Testis (tissue), 3 donors: Measurements from ENCODE around the gene GRIN3B. TPM values are rescaled to one million over a fixed set of nuclear protein-coding genes. Genes with fewer than 3 reads are reported as not detected.
"Not testable (repeated sequence)": the region's sequence is repeated elsewhere in the genome, so short reads cannot be mapped to it uniquely, and the experiment has no call there.

Source experiments
- DNase-seq: peaks from one replicate; pipeline ENCODE4 v3.0.0-alpha.2; 2019
- H3K27ac ChIP-seq, 2 donors: fragments of 200-600 bp; sonication (generic); one replicate each; pipeline ENCODE4 v1.5.1; 2019
- H3K27me3 ChIP-seq: fragments of 200-600 bp; sonication (generic); one replicate; pipeline ENCODE4 v1.5.1; 2019
- H3K36me3 ChIP-seq: fragments of 200-600 bp; sonication (generic); one replicate; pipeline ENCODE4 v1.5.1; 2017; ENCODE audit warnings: low read depth; ENCODE audit errors: missing control alignments
- H3K4me1 ChIP-seq: fragments of 200-600 bp; sonication (generic); one replicate; pipeline ENCODE4 v1.5.1; 2019
- H3K4me3 ChIP-seq, 2 donors: fragments of 200-600 bp; sonication (generic); one replicate each; pipeline ENCODE4 v1.5.1; 2017 to 2019
- H3K9me3 ChIP-seq: fragments of 200-600 bp; sonication (generic); one replicate; pipeline ENCODE4 v1.5.1; 2017
- POLR2A ChIP-seq: fragments of 450-650 bp; IDR thresholded peaks from one replicate; pipeline ENCODE4 v1.6.1; 2017; ENCODE audit warnings: antibody characterized with exemption, mild to moderate bottlenecking, moderate library complexity
- WGBS, 2 donors: methylation state at CpG; one replicate each; pipeline ENCODE4 v1.1.5; 2018; 5-methylcytosine and 5-hydroxymethylcytosine counted together
- intact Hi-C: fragments of 100-400 bp; cut with DNase I; formaldehyde crosslinking; loops from one replicate; pipeline ENCODE4 v1.15.1; 2023; ENCODE audit warnings: low total_unique reads
- polyA plus RNA-seq: library from polyadenylated mRNA; stranded (reverse); fragments of 350-450 nt; fragmentation: Illumina TruSeq; extraction: RNeasy Lipid Tissue Mini Kit (QIAGEN cat#74804); gene quantifications from one replicate; pipeline ENCODE4 v1.2.3, GENCODE V29; 2014; ENCODE audit warnings: low read depth, low replicate concordance; ENCODE audit not compliant: insufficient read depth
- total RNA-seq, 2 donors: library from RNA; depleted of rRNA; stranded (reverse); fragments of >200 nt; gene quantifications; one replicate each; pipeline ENCODE4 v1.2.3, GENCODE V29; 2016
- TF ChIP-seq, protein P1 (sequence below), 3 experiments: fragments of 450-650 bp in 2 of 3; fragments of 200-600 bp in 1 of 3; sonication (generic) in 1 of 3; IDR thresholded peaks; one replicate each; pipeline ENCODE4 v1.5.1; 2016 to 2019; ENCODE audit warnings: antibody characterized with exemption in 3 of 3, mild to moderate bottlenecking in 2 of 3, moderate library complexity in 1 of 3

Gene GRIN3B
- total and polyA plus RNA-seq, 3 donors from 2014 or later: 1.1 to 2.4 (median 1.3) TPM

DNA sequence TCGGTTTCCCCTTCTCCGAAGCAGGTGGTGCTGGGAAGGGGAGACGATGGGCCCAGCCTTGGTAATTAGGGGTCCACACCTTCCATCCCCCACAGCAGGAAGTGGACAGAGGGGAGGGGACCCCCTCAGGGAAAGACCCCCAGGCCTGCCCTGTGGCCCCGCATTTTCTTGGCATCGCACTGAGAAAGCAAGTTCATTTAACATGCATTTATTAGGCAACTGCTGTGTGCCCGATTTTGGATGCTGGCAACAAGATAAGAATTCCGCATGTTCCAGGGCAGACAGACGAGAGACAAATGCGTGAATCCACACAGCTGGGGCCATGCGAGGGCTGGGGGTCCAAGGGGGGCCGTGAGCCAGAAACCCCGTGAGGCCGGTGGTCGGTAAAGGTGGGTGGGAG, 45.9 kb upstream of the GRIN3B start:
- intact Hi-C loops: no loop called here

DNA sequence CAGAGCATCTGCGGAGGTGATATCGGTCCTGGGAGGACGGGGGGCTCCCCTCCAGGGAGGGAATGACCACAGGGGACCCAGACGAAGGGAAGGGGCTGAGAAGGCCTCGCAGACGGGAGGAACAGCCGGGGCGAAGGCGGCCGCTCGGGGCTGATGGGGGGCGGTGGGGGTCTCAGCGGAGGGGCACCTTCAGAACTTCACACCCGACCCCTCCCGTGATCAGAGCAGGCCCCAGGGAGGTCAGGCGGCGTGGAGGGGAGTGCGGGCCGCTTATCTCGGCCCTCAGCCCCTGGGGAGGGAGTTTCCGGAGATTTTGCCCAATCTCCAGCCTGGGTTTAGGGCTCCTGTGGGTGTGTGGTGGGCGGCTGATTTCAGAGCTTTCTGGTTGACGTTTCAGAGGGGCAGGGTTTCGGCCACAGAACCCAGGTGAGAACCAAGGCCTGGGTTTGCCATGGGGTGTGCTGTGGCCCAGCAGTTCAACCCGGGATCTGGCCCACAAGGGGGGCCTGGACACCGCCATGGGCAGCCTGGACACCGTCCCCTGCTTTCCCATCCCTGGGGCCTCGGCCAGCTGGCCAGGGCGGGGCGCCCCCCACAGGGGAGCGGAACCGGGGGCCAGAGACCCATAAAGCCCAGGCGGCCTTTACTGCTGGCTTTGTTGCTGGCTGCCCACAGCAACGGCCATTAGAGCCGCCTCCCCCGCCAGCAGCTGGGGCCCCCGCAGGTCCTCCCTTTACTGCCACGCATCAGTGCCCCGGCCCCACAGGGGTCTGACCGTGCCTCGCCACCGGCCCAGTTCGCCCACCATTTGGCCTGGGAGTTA, 45.3 kb upstream of the GRIN3B start:
- no peaks in the 10 kb centered on the region for H3K27me3 ChIP-seq
- no peaks in the 10 kb centered on the region for H3K36me3 ChIP-seq
- no peaks in the 10 kb centered on the region for H3K4me1 ChIP-seq
- 76 to 85% methylated on average over 29 to 42 of the region's 43 CpGs for WGBS, 2 donors
- DNase-seq: no peak
- TF ChIP-seq, protein P1, sequence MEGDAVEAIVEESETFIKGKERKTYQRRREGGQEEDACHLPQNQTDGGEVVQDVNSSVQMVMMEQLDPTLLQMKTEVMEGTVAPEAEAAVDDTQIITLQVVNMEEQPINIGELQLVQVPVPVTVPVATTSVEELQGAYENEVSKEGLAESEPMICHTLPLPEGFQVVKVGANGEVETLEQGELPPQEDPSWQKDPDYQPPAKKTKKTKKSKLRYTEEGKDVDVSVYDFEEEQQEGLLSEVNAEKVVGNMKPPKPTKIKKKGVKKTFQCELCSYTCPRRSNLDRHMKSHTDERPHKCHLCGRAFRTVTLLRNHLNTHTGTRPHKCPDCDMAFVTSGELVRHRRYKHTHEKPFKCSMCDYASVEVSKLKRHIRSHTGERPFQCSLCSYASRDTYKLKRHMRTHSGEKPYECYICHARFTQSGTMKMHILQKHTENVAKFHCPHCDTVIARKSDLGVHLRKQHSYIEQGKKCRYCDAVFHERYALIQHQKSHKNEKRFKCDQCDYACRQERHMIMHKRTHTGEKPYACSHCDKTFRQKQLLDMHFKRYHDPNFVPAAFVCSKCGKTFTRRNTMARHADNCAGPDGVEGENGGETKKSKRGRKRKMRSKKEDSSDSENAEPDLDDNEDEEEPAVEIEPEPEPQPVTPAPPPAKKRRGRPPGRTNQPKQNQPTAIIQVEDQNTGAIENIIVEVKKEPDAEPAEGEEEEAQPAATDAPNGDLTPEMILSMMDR (IDR thresholded peaks at IDR 0.05): no peak
- no peak for TF ChIP-seq POLR2A
- intact Hi-C loops: no loop called here
- no peak overlapping the region for H3K27ac ChIP-seq
- H3K9me3 ChIP-seq: no peaks in the 10 kb centered on the region
- no peak overlapping the region for H3K4me3 ChIP-seq

More for the DNA sequence above, 45.9 kb upstream of the GRIN3B start:
- H3K36me3 ChIP-seq: no peaks in the 10 kb centered on the region
- no peaks in the 10 kb centered on the region for H3K4me1 ChIP-seq
- H3K9me3 ChIP-seq: no peaks in the 10 kb centered on the region
- H3K27me3 ChIP-seq: no peaks in the 10 kb centered on the region
- no peak overlapping the region for H3K4me3 ChIP-seq
- DNase-seq: no peak
- 75 to 79% methylated on average over 13 to 14 of the region's 14 CpGs for WGBS, 2 donors
- H3K27ac ChIP-seq: no peak overlapping the region
- no peak for TF ChIP-seq POLR2A
- TF ChIP-seq, protein P1 (IDR thresholded peaks at IDR 0.05): no peak

DNA sequence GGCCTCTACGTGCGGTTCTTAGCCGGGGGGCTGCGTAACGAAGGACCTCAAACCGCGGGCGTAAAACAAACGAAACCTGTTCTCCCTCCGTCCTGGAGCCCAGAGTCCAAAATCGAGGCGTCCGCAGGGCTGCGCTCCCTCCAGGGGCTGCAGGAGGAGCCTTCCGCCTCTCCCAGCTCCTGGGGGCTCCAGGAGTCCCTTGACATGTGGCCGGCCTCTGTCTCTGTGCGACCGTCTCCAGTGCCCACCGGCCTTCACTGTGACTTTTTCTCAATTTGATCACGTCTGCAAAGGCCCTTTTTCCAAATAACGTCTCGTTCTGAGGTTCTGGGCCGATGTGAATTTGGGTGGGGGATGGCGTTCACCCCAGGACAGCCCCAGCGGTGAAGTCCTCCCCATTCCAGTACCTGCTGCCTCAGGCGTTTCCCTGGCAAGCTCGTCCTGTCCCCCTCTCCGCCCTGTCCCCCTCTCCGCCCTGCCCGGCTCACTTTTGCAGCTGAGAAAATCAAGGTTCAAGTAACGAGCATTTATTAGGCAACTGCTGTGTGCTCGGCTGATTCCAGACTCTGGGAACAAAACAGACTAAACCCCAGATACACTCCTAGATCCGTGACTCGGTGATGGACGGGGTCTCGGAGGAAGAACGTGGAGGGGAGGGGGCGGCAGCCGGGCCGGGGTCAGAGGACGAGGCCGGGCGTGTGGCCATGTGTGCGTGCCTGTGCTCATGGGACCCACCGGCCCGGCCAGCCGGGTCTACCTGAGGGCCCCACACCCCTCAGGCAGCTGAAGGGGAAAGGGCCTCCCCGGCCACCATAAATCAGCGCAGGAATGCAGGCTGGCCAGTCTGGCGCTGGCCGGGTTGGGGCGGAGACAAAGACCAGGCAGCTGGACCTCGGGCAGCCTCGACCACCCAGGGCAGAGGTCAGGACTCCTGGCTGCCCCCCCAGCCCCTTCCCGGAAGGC, 44.1 kb upstream of the GRIN3B start:
- no peak for DNase-seq
- no peaks in the 10 kb centered on the region for H3K9me3 ChIP-seq
- no peaks in the 10 kb centered on the region for H3K4me1 ChIP-seq
- no peaks in the 10 kb centered on the region for H3K27me3 ChIP-seq
- no peak overlapping the region for H3K4me3 ChIP-seq
- intact Hi-C loops: no loop called here
- no peak overlapping the region for H3K27ac ChIP-seq
- TF ChIP-seq, protein P1 (IDR thresholded peaks at IDR 0.05): no peak
- no peak for TF ChIP-seq POLR2A
- WGBS, 2 donors: 89% methylated on average over 34 to 55 of the region's 55 CpGs
- H3K36me3 ChIP-seq: no peaks in the 10 kb centered on the region

DNA sequence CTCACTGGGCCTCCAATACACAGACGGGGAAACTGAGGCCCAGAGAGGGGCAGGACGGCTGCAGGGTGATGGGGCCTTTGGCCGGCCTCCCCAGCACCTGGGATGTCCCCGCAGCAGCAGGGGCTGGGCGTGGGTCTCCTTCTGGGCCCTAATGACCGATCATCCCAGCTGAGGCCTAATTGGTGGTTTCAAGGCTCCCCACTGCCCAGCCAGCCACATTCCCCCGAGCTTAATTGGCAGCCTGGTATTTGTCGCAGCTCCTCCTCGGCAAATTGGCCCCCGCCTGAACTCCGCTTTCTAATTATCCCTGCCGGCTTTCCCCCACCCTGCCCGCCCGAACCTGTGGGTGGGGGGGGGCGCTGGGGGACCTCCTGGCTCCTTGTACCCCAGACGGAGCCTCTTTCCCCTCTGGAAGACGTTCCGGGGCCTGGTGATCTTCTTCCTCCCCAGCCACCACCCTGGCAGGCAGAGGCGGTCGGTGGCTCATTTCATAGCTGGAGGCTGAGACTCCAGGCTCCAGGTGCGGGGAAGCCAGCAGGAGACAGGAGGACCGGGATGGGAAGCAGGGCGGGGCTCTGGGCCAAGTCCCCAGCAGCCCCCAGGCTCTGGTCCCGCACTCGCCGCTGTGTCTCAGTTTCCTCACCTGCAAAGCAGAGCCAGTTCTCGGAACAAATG, 43.3 kb upstream of the GRIN3B start:
- Histone ChIP-seq H3K9me3 (no peaks in the 10 kb centered on the region), H3K4me3 (no peak overlapping the region), H3K27ac (no peak overlapping the region), H3K36me3 (no peaks in the 10 kb centered on the region), H3K27me3 (no peaks in the 10 kb centered on the region), H3K4me1 (no peaks in the 10 kb centered on the region)
- TF ChIP-seq, protein P1 (IDR thresholded peaks at IDR 0.05): no peak
- no peak for TF ChIP-seq POLR2A
- intact Hi-C loops: no loop called here
- 82% methylated on average over 24 to 27 of the region's 27 CpGs for WGBS, 2 donors
- no peak for DNase-seq

DNA sequence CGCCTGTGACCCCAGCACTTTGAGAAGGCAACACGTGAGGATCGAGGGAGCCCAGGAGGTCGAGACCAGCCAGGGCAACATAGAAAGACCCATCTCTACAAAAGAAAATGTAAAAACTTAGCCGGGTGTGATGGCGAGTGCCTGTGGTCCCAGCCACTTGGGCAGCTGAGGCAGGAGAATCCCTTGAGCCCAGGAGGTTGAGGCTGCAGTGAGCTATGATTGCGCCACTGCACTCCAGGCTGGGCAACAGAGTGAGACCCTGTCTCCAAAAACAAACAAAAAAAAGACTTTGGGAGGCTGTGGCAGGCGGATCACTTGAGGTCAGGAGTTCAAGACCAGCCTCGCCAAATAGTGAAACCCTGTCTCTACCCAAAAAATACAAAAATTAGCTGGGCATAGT, 42.6 kb upstream of the GRIN3B start:
- intact Hi-C loops, H3K36me3 ChIP-seq, H3K27me3 ChIP-seq, H3K4me3 ChIP-seq, H3K4me1 ChIP-seq, DNase-seq, H3K9me3 ChIP-seq, H3K27ac ChIP-seq: not testable (repeated sequence)
- 89 to 90% methylated on average over 9 of the region's 9 CpGs for WGBS, 2 donors
